Fibroblast of pulmonary artery (primary cell): Measurements from ENCODE around the gene DHRS3.
A peak's percentile ranks its signal among the peaks of the same experiment; 100 is the strongest.
"Not testable (repeated sequence)": the region's sequence is repeated elsewhere in the genome, so short reads cannot be mapped to it uniquely, and the experiment has no call there.

Experiments
- DNase-seq: peaks from one replicate; pipeline ENCODE4 v3.0.0-alpha.2; 2010; ENCODE audit warnings: low read depth
- H3K4me3 ChIP-seq: replicated peaks from 2 replicates; pipeline ENCODE4 v1.5.1; 2011; ENCODE audit warnings: low read depth, mild to moderate bottlenecking, control low read depth, low read length, moderate library complexity
- CTCF ChIP-seq: IDR thresholded peaks from 2 replicates; pipeline ENCODE4 v1.5.1; 2011; ENCODE audit warnings: mild to moderate bottlenecking, control low read depth, low read length, inconsistent platforms; ENCODE audit errors: missing control alignments

Gene DHRS3

DNA sequence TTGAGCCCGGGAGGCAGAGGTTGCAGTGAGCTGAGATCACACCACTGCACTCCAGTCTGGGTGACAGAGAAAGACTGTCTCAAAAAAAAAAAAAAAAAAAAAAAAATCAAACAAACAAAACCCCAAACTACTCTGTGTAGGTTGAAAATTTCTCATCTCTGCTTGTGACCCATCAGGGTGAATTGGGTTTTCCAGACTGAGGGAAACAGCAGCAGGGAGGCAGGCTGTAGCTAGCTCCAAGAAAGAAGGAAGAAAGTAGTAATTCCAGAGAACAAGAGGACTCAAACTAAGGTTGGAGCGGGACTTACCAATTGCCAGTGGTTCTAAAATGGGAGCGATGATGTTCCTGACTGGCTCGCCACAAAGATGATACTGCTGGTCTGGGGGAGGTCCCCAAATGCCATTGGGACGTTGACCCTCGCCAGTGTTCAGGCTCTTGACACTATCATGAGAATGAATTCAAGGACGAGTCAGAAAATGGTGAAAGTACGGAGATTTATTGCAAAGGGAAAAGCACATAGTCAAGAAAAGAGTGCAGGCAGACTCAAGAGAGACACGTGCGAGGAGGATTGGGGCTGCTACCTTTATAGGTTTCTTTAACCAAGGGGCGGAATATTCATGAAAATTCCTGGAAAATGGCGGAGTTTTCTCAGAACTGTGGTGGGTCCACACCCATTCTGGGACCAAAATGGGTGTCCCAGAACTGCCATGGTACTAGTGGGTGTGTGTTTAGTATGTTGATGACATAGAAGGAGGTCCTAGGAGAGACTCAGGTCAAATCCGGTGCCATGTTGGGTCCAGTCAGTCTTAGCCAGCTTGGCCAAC lies 39.3 kb upstream of the DHRS3 start:
- no peak for TF ChIP-seq CTCF
- H3K4me3 ChIP-seq: no peak overlapping the region
- DNase-seq: no peak

DNA sequence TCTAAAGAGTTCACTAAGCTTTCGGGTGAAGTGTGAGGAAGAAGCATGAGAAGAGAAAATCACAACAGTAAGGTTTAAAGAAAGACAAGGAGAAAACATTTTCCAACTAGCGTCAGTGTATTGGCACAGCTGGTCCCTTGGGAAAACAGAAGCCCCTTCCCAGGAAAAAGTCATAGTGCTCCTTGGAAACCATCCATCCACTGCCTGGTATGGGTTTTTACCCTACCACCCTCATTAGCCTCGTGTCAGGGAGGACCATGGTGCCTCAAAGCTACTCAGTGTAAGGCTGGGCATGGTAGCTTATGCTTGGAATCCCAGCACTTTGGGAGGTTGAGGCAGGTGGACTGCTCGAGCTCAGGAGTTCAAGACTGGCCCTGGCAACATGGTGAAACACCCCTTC lies 38.6 kb upstream of the DHRS3 start:
- DNase-seq: no peak
- no peak for TF ChIP-seq CTCF
- H3K4me3 ChIP-seq: no peak overlapping the region

DNA sequence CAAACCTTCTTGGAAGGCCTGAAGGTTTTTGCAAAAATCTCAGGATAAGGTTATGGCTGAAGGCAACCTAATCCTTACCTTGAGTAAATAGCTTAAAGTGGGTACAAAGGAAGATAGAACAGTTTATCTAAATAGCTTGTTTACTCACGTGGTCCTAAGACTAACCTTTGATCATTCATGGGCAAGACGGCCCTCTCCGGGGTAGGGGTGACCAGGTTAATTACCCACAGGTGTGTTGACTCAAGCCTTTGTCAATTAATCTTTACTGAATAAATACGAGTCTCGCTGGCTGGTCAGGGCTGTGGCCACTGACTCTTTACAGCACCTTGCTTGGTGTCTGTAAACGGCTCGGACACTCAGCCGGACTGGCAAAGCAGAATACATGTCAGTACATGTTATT lies 36.6 kb upstream of the DHRS3 start:
- TF ChIP-seq CTCF: no peak
- no peak overlapping the region for H3K4me3 ChIP-seq
- DNase-seq: no peak

GRCh38 chr1:12654004-12654567 lies 36.1 kb upstream of the DHRS3 start:
- TF ChIP-seq CTCF: no peak
- no peak overlapping the region for H3K4me3 ChIP-seq
- DNase-seq: peak; percentile 38

DNA sequence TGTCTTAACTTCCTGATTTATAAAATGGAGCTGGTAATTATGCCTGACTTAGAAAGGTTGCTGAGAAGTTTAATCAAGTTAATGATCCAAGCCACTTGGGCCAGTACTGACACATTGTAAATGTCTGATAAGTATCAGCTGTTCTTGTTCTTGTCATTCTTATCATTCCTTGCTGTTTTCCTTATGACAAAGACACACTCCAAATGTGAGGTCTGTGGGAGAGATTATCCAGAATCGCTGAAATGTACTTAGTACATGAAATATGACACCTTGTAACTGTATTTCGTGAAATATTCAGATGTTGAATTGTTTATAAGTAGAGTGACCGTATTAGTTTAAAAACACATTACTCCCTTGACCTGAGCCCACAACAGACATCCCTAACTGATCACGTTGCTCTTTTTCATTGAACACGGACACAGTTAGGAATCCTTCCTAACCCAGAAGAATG lies 32.0 kb upstream of the DHRS3 start:
- no peak for TF ChIP-seq CTCF
- H3K4me3 ChIP-seq: no peak overlapping the region
- peak; percentile 54 for DNase-seq

DNA sequence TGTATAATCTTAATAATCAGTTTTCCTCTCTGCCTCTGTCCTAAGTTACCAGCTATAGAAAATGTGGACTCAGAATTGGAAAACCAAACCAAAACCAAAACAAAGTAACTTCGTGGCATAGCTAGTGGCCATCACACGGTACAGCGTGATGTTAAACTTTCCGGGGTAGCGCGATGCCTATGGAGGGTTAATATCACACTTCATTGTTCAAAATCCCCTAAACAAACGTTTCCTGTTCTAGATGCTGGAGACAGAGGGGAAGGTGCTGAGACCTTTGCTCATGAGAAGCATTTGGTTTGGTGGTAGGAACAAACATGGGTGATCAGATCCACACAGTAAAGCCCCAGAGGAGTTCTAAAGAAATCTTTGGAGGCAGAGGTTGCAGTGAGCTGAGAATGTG lies 30.7 kb upstream of the DHRS3 start:
- H3K4me3 ChIP-seq: no peak overlapping the region
- DNase-seq: no peak
- no peak for TF ChIP-seq CTCF

DNA sequence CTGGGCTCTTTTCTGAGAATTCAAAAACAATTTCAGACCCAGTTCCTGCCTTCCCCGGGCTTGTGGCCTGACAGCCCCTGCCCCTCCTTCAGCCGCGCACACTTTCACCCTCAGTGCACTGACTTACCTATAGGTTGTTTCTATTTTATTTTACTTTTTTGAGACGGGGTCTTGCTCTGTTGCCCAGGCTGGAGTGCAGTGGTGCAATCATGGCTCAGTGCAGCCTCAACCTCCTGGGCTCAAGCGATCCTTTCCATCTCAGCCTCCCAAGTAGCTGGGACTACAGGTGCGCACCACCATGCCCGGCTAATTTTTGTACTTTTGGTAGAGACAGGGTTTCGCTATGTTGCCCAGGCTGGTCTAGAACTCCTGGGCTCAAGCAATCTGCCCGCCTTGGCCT lies 27.4 kb upstream of the DHRS3 start:
- not testable (repeated sequence) for H3K4me3 ChIP-seq, DNase-seq
